ENCODE measurements around the gene ZRANB1.

The ZRANB1 gene

GRCh38 chr10:124943301-124944092 lies 1.6 kb downstream of the ZRANB1 start:
- Histone ChIP-seq H3K4me3 (ENCODE audit: insufficient read depth, low read depth, low read length) (no peak overlapping the region), H3K9me3 (ENCODE audit: control insufficient read depth, low read length) (no peaks in the 10 kb centered on the region), H3K36me3 (ENCODE audit: control insufficient read depth, insufficient read depth, low read length) (no peaks in the 10 kb centered on the region), H3K27me3 (ENCODE audit: control insufficient read depth, insufficient read depth, low read length, poor library complexity, severe bottlenecking) (no peaks in the 10 kb centered on the region), H3K27ac (ENCODE audit: insufficient read depth, low read depth, low read length, poor library complexity, severe bottlenecking) (no peak overlapping the region), H3K4me1 (ENCODE audit: control insufficient read depth, insufficient read depth, low read length) (no peaks in the 10 kb centered on the region)
- WGBS, 2 experiments: 91 to 94% methylated on average over 8 to 9 of the region's 9 CpGs

- Histone ChIP-seq H3K4me1 (ENCODE audit: control insufficient read depth, insufficient read depth, low read length) (no peaks in the 10 kb centered on the region), H3K27ac (ENCODE audit: insufficient read depth, low read depth, low read length, poor library complexity, severe bottlenecking) (no peak overlapping the region), H3K9me3 (ENCODE audit: control insufficient read depth, low read length) (no peaks in the 10 kb centered on the region), H3K4me3 (ENCODE audit: insufficient read depth, low read depth, low read length) (no peak overlapping the region), H3K27me3 (ENCODE audit: control insufficient read depth, insufficient read depth, low read length, poor library complexity, severe bottlenecking) (no peaks in the 10 kb centered on the region), H3K36me3 (ENCODE audit: control insufficient read depth, insufficient read depth, low read length) (no peaks in the 10 kb centered on the region)
- WGBS, 2 experiments: 85 to 92% methylated on average over 1 to 2 of the region's 2 CpGs
Observed at GRCh38 chr10:124944982-124945381, 3.1 kb downstream of the ZRANB1 start.

- Histone ChIP-seq H3K4me3 (ENCODE audit: insufficient read depth, low read depth, low read length) (no peak overlapping the region), H3K27me3 (ENCODE audit: control insufficient read depth, insufficient read depth, low read length, poor library complexity, severe bottlenecking) (no peaks in the 10 kb centered on the region), H3K4me1 (ENCODE audit: control insufficient read depth, insufficient read depth, low read length) (no peaks in the 10 kb centered on the region), H3K27ac (ENCODE audit: insufficient read depth, low read depth, low read length, poor library complexity, severe bottlenecking) (no peak overlapping the region), H3K36me3 (ENCODE audit: control insufficient read depth, insufficient read depth, low read length) (no peaks in the 10 kb centered on the region), H3K9me3 (ENCODE audit: control insufficient read depth, low read length) (no peaks in the 10 kb centered on the region)
- 94 to 95% methylated on average over 2 of the region's 2 CpGs for WGBS, 2 experiments
Observed at GRCh38 chr10:124946945-124947344, 5.0 kb downstream of the ZRANB1 start.

GRCh38 chr10:124949543-124949942 lies 7.6 kb downstream of the ZRANB1 start:
- no peak overlapping the region for H3K27ac ChIP-seq (ENCODE audit: insufficient read depth, low read depth, low read length, poor library complexity, severe bottlenecking)
- H3K9me3 ChIP-seq (ENCODE audit: control insufficient read depth, low read length): no peaks in the 10 kb centered on the region
- 98% methylated on average over 5 of the region's 5 CpGs for WGBS, 2 experiments
- H3K27me3 ChIP-seq (ENCODE audit: control insufficient read depth, insufficient read depth, low read length, poor library complexity, severe bottlenecking): no peaks in the 10 kb centered on the region
- no peaks in the 10 kb centered on the region for H3K4me1 ChIP-seq (ENCODE audit: control insufficient read depth, insufficient read depth, low read length)
- no peak overlapping the region for H3K4me3 ChIP-seq (ENCODE audit: insufficient read depth, low read depth, low read length)
- no peaks in the 10 kb centered on the region for H3K36me3 ChIP-seq (ENCODE audit: control insufficient read depth, insufficient read depth, low read length)

GRCh38 chr10:124952123-124952522 lies 10.2 kb downstream of the ZRANB1 start:
- H3K9me3 ChIP-seq (ENCODE audit: control insufficient read depth, low read length): no peaks in the 10 kb centered on the region
- no peak overlapping the region for H3K4me3 ChIP-seq (ENCODE audit: insufficient read depth, low read depth, low read length)
- H3K27ac ChIP-seq (ENCODE audit: insufficient read depth, low read depth, low read length, poor library complexity, severe bottlenecking): no peak overlapping the region
- H3K36me3 ChIP-seq (ENCODE audit: control insufficient read depth, insufficient read depth, low read length): no peaks in the 10 kb centered on the region
- no peaks in the 10 kb centered on the region for H3K4me1 ChIP-seq (ENCODE audit: control insufficient read depth, insufficient read depth, low read length)
- no peaks in the 10 kb centered on the region for H3K27me3 ChIP-seq (ENCODE audit: control insufficient read depth, insufficient read depth, low read length, poor library complexity, severe bottlenecking)
- WGBS, 2 experiments: 85 to 87% methylated on average over 6 of the region's 6 CpGs

- Histone ChIP-seq H3K9me3 (ENCODE audit: control insufficient read depth, low read length) (no peaks in the 10 kb centered on the region), H3K27ac (ENCODE audit: insufficient read depth, low read depth, low read length, poor library complexity, severe bottlenecking) (no peak overlapping the region), H3K4me1 (ENCODE audit: control insufficient read depth, insufficient read depth, low read length) (no peaks in the 10 kb centered on the region), H3K4me3 (ENCODE audit: insufficient read depth, low read depth, low read length) (no peak overlapping the region), H3K36me3 (ENCODE audit: control insufficient read depth, insufficient read depth, low read length) (no peaks in the 10 kb centered on the region), H3K27me3 (ENCODE audit: control insufficient read depth, insufficient read depth, low read length, poor library complexity, severe bottlenecking) (no peaks in the 10 kb centered on the region)
- WGBS, 2 experiments: 91 to 98% methylated on average over 3 of the region's 3 CpGs
Observed at GRCh38 chr10:124953421-124953820, 11.5 kb downstream of the ZRANB1 start.

GRCh38 chr10:124955243-124955642 lies 13.3 kb downstream of the ZRANB1 start:
- Histone ChIP-seq H3K4me1 (ENCODE audit: control insufficient read depth, insufficient read depth, low read length) (no peaks in the 10 kb centered on the region), H3K4me3 (ENCODE audit: insufficient read depth, low read depth, low read length) (no peak overlapping the region), H3K27ac (ENCODE audit: insufficient read depth, low read depth, low read length, poor library complexity, severe bottlenecking) (no peak overlapping the region), H3K36me3 (ENCODE audit: control insufficient read depth, insufficient read depth, low read length) (no peaks in the 10 kb centered on the region), H3K9me3 (ENCODE audit: control insufficient read depth, low read length) (no peaks in the 10 kb centered on the region), H3K27me3 (ENCODE audit: control insufficient read depth, insufficient read depth, low read length, poor library complexity, severe bottlenecking) (no peaks in the 10 kb centered on the region)
- WGBS, 2 experiments: 86 to 88% methylated on average over 7 of the region's 7 CpGs

GRCh38 chr10:124955868-124956267 lies 13.9 kb downstream of the ZRANB1 start:
- Histone ChIP-seq H3K27me3 (ENCODE audit: control insufficient read depth, insufficient read depth, low read length, poor library complexity, severe bottlenecking) (no peaks in the 10 kb centered on the region), H3K4me3 (ENCODE audit: insufficient read depth, low read depth, low read length) (no peak overlapping the region), H3K36me3 (ENCODE audit: control insufficient read depth, insufficient read depth, low read length) (no peaks in the 10 kb centered on the region), H3K27ac (ENCODE audit: insufficient read depth, low read depth, low read length, poor library complexity, severe bottlenecking) (no peak overlapping the region), H3K4me1 (ENCODE audit: control insufficient read depth, insufficient read depth, low read length) (no peaks in the 10 kb centered on the region), H3K9me3 (ENCODE audit: control insufficient read depth, low read length) (no peaks in the 10 kb centered on the region)
- 95 to 98% methylated on average over 8 to 10 of the region's 10 CpGs for WGBS, 2 experiments

GRCh38 chr10:124956764-124957163 lies 14.8 kb downstream of the ZRANB1 start:
- no peak overlapping the region for H3K4me3 ChIP-seq (ENCODE audit: insufficient read depth, low read depth, low read length)
- H3K27ac ChIP-seq (ENCODE audit: insufficient read depth, low read depth, low read length, poor library complexity, severe bottlenecking): no peak overlapping the region
- H3K27me3 ChIP-seq (ENCODE audit: control insufficient read depth, insufficient read depth, low read length, poor library complexity, severe bottlenecking): no peaks in the 10 kb centered on the region
- H3K36me3 ChIP-seq (ENCODE audit: control insufficient read depth, insufficient read depth, low read length): no peaks in the 10 kb centered on the region
- 93 to 100% methylated on average over 1 of the region's 1 CpG for WGBS, 2 experiments
- H3K9me3 ChIP-seq (ENCODE audit: control insufficient read depth, low read length): no peaks in the 10 kb centered on the region
- H3K4me1 ChIP-seq (ENCODE audit: control insufficient read depth, insufficient read depth, low read length): no peaks in the 10 kb centered on the region

- no peak overlapping the region for H3K27ac ChIP-seq (ENCODE audit: insufficient read depth, low read depth, low read length, poor library complexity, severe bottlenecking)
- H3K27me3 ChIP-seq (ENCODE audit: control insufficient read depth, insufficient read depth, low read length, poor library complexity, severe bottlenecking): no peaks in the 10 kb centered on the region
- no peaks in the 10 kb centered on the region for H3K9me3 ChIP-seq (ENCODE audit: control insufficient read depth, low read length)
- WGBS, 2 experiments: 92 to 93% methylated on average over 6 of the region's 7 CpGs
- no peaks in the 10 kb centered on the region for H3K4me1 ChIP-seq (ENCODE audit: control insufficient read depth, insufficient read depth, low read length)
- no peak overlapping the region for H3K4me3 ChIP-seq (ENCODE audit: insufficient read depth, low read depth, low read length)
- no peaks in the 10 kb centered on the region for H3K36me3 ChIP-seq (ENCODE audit: control insufficient read depth, insufficient read depth, low read length)
Observed at GRCh38 chr10:124957404-124957947, 15.6 kb downstream of the ZRANB1 start.
